Measurements from ENCODE around the gene LIPC.

Gene LIPC

DNA sequence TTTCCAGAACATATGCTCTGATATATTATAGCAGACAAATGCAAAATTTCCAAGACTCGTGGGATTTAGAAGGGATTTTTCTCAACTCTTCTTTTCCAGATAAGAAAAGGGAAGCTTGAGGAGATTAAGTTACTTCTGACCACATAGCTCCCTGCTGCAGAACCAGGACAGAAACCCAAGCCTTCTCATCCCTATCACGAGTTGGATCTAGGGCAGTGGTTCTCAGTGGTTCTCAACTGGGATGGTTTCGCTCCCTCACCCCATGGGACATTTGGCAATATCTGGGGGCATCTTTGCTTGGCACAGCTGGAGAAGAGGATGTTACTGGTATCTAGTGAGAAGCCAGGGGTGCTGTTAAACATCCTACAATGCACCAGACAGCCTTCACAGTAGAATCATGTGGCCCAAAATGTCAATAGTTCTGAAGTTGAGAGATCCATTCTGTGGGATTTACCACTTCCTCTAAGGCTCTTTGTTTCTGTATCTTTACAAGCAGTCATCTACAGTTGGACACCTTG, 64.2 kb downstream of the LIPC start:
- DNase-seq (ENCODE audit: low spot score), result no peak

- no peak for DNase-seq (ENCODE audit: low spot score)
These were observed 65.4 kb downstream of the LIPC start for GRCh38 chr15:58497046-58497785.

DNA sequence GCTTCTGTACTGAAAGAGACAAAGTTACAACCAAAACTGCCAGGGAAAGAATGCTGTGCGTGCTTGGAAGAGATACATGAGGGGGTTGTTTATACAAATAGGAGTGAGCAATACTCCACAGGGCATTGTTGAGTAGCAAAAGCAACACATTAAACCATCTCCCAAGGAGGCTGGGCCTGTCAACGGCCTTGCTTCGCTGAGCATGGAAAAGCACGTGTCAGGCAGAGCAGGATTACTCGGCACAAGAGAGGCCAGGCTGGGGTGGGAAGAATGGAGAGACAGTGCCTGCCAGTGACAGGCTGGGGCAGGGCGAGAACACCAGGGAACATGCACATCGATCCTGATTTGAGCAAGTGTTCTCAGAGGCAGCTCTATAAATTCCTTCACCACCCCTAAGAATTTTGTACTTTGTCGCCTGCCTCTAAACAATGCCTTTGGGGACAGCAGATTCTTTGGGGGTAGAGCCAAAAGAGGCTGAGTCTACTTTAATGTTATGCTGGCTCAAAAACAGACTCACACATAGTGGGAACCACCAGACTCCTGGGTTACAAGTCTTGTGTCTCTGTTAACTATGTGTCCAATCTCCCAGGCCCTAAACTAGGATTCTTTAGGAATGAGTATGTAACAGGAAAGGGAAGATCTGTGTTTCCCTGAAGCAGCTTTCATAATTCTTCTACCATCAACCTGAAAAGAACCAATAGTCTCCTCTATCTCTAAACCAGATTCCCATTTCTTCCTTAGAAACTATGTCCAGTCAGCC, 67.2 kb downstream of the LIPC start:
- DNase-seq (ENCODE audit: low spot score), result peak; percentile 89

DNA sequence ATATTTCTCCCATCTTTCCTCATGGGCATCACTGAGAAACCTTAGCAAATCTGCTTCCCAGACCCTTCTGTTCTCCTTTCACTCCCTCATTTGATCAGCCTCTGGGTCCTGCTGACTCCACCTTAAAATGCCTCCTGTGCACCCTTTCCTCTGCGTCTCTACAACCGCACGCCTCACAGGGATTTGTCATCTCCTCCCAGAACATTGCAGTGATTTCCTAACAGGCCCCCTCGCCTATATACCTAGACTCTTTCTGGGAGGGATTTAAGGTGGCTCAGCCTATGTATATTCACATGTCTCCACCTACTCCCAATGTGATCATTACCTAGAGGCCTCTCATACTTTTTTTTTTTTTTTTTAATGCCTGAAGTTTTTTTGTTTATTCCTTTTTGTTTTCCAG, 69.2 kb downstream of the LIPC start:
- DNase-seq (ENCODE audit: low spot score), result no peak

DNA sequence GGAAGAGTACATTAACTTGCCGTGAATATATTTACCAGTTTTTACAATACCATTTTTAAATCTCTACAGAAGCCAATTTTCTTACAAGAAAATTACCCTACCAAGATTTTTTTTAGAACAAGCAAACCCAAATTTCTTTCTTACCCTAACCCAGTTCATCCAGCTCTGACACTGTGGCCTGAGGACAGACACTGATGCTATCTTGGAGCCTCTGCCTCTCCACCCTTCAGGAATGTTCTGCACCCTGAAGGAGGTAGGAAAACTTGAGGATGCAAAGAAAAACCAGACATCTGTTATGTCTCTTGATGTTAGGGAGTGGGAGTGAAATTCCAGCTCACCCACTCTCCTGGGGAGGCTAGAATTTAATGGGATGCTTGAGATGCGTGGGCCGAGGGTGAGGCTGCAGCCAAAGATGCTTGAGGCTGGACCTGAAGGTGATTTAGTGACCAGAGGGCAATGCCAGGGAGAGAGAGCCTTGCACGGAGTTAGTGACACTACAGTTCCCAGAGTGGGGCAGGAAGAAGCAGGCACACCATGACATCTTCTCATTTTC, 69.9 kb downstream of the LIPC start:
- DNase-seq (ENCODE audit: low spot score), result no peak

- no peak for DNase-seq (ENCODE audit: low spot score)
These were observed 71.6 kb downstream of the LIPC start for GRCh38 chr15:58503139-58504027.

DNA sequence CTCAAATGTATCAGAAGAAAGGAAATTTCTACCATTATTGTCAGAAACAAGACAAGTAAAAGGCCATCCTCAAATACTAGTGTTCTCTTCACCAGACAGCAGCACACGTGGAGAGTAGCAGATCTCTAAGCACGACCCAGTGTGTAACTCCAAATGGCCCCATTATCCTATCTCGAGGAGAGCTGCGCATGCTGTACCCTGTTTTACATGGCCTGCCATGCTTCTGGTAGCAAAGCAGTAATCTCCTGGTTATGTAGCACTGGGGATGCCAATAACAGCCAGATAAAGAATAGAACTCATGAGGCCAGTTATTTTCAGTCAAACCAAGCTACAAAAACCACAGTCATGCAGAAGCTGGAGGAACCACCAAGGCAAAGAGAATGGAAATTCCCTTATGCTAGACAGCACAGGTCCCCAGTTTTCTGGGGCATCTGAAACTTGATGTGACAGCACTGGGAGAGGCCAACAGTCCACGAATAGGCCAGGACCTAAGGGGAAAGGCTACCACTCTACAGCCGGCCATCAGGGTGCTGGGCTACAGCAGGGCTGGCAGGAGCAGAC, 73.0 kb downstream of the LIPC start:
- no peak for DNase-seq (ENCODE audit: low spot score)

DNA sequence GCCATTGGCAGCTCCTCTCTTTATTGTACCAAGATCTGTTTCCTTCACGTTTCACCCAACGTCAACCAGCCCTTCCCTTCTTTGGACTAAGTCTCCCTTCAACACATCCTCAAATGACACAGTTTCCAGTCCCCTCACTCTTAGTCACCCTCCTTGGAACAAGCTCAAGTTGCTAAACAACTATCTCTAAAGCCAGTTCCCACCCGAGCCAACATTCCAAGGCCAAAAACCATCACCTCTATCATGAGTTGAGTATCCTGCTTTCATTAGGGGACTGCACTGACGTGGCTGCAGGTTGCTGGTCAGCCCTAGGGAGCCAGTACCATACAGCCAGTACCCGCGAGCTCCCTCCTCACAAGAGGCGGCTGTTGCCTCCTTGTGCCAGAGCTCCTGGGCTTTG, 73.8 kb downstream of the LIPC start:
- peak; percentile 38 for DNase-seq (ENCODE audit: low spot score)

- no peak for DNase-seq (ENCODE audit: low spot score)
These were observed 74.3 kb downstream of the LIPC start for GRCh38 chr15:58506064-58506490.

- no peak for DNase-seq (ENCODE audit: low spot score)
These were observed 75.2 kb downstream of the LIPC start for GRCh38 chr15:58506783-58507668.

DNA sequence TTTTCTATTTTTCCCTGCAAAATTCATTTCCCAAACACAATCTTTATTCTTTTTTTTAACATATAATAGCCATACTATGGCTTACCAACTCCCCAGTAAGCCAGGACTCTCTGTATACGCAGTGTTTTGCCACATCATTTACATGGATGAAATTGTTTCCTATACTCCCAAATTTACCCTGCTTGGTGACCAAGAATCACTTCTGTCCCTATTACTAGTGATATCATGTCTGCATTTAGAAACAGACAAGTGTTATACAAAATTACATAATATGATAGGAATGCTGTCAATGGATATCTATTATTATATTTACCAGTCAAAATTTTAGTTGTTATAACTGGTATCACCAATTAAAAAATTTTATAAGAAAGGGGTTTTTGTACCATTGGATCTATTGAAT, 77.8 kb downstream of the LIPC start:
- DNase-seq (ENCODE audit: low spot score), result no peak

GRCh38 chr15:58510715-58511598, 79.2 kb downstream of the LIPC start:
- no peak for DNase-seq (ENCODE audit: low spot score)

DNA sequence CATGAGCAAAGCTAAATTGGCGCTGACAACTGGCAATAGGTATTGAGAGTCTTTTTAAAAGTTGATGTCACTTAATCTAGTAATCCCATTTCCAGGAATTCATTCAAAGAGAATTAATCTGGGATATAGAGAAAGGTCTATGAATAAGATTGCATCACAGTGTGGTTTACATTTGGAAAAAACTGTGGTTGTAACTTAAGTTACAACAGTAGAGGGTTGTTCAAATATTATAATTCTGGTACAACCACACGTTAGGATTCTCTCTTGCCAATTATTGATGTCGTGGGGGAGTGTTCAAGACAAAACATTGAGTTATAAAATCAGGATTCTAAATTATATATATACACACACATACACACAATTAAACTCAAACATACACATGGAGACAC, 79.8 kb downstream of the LIPC start:
- DNase-seq (ENCODE audit: low spot score), result no peak

DNA sequence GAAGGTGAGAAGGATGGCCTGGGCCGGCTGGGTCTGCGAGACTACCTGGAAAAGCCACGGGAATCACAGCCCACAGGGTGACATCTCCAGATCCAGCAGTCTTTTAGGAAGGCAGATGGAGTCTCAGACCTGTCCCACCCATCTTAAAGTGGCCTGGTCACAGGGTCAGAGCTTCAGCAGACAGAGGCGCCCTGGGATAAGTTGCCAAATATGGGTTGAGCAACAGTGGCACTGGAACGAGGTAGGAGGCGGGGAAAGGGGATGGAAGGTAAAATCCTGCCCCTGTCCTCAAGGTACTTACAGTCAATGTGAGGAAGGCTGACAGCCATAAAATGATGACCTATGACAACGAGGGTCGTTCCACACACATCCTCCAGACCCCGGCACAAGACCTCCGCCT, 80.7 kb downstream of the LIPC start:
- DNase-seq (ENCODE audit: low spot score), result no peak

DNA sequence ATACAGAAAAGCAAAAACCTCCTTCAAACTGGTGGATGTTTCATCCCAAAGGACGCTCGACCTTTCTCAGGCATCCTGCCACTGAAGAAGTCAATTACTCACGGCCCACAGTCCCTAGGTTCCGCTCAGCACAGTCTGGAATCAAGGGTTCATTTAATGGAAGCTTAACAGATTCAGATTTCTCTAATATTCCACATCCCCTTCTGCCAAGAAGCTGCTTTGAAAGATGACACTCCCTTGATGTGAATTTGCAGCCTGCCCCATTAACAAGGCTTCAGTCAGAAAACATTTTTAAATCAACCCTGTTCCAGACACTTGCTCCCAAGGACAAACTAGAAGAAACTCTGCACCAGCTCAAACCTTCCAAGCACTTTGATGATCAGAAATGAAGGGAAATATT, 81.2 kb downstream of the LIPC start:
- DNase-seq (ENCODE audit: low spot score), result no peak

GRCh38 chr15:58513726-58514336, 82.0 kb downstream of the LIPC start:
- DNase-seq (ENCODE audit: low spot score), result no peak

- DNase-seq (ENCODE audit: low spot score), result no peak
These were observed 84.0 kb downstream of the LIPC start for GRCh38 chr15:58515807-58516206.

GRCh38 chr15:58517252-58517681, 85.5 kb downstream of the LIPC start:
- no peak for DNase-seq (ENCODE audit: low spot score)

Measured in AG08395 (cell line).